Stimulated activated naive CD4-positive, alpha-beta T cell treated with Interleukin-2 at 50 U/mL for 16 hours (primary cell): ENCODE results near the gene SOS1.
A peak's percentile ranks its signal among the peaks of the same experiment; 100 is the strongest.

Experiments used
- DNase-seq: peaks from one replicate; lab custom pipeline; 2025; lab: John Stamatoyannopoulos, UW

The SOS1 gene

GRCh38 chr2:39024833-39025232 is 96.0 kb downstream of the SOS1 start:
- DNase-seq = no peak

- no peak for DNase-seq
Observed at GRCh38 chr2:39023649-39024048, 97.2 kb downstream of the SOS1 start.

GRCh38 chr2:39022642-39023235 is 98.1 kb downstream of the SOS1 start:
- DNase-seq = no peak

- DNase-seq = no peak
Observed at GRCh38 chr2:39020383-39020782, 100.5 kb downstream of the SOS1 start.

- DNase-seq = no peak
Observed at GRCh38 chr2:39018638-39019037, 102.2 kb downstream of the SOS1 start.

GRCh38 chr2:39017334-39017733 is 103.5 kb downstream of the SOS1 start:
- DNase-seq = no peak

GRCh38 chr2:39015424-39015823 is 105.4 kb downstream of the SOS1 start:
- no peak for DNase-seq

GRCh38 chr2:39013871-39014270 is 107.0 kb downstream of the SOS1 start:
- DNase-seq = no peak

- peak; percentile 12 for DNase-seq
Observed at GRCh38 chr2:39008665-39009064, 112.2 kb downstream of the SOS1 start.

GRCh38 chr2:39007875-39008504 is 112.9 kb downstream of the SOS1 start:
- DNase-seq = no peak

- DNase-seq = no peak
Observed at GRCh38 chr2:39000552-39000951, 120.3 kb downstream of the SOS1 start.

- DNase-seq = no peak
Observed at GRCh38 chr2:38997781-38998180, 123.1 kb downstream of the SOS1 start.

- no peak for DNase-seq
Observed at GRCh38 chr2:38991899-38992298, 129.0 kb downstream of the SOS1 start.

- no peak for DNase-seq
Observed at GRCh38 chr2:38988716-38989115, 132.1 kb downstream of the SOS1 start.

GRCh38 chr2:38982498-38982897 is 138.4 kb downstream of the SOS1 start:
- DNase-seq = no peak

GRCh38 chr2:38981670-38982357 is 139.0 kb downstream of the SOS1 start:
- no peak for DNase-seq

- DNase-seq = no peak
Observed at GRCh38 chr2:38981003-38981669, 139.7 kb downstream of the SOS1 start.

GRCh38 chr2:38978908-38979307 is 141.9 kb downstream of the SOS1 start:
- DNase-seq = no peak

GRCh38 chr2:38978296-38978903 is 142.5 kb downstream of the SOS1 start:
- no peak for DNase-seq

- no peak for DNase-seq
Observed at GRCh38 chr2:38977047-38977446, 143.8 kb downstream of the SOS1 start.

- no peak for DNase-seq
Observed at GRCh38 chr2:38975042-38975441, 145.8 kb downstream of the SOS1 start.

GRCh38 chr2:38973266-38973665 is 147.6 kb downstream of the SOS1 start:
- DNase-seq = no peak

- no peak for DNase-seq
Observed at GRCh38 chr2:38971377-38971776, 149.5 kb downstream of the SOS1 start.
